ENCODE data around the gene PCDH19.

PCDH19 gene

DNA sequence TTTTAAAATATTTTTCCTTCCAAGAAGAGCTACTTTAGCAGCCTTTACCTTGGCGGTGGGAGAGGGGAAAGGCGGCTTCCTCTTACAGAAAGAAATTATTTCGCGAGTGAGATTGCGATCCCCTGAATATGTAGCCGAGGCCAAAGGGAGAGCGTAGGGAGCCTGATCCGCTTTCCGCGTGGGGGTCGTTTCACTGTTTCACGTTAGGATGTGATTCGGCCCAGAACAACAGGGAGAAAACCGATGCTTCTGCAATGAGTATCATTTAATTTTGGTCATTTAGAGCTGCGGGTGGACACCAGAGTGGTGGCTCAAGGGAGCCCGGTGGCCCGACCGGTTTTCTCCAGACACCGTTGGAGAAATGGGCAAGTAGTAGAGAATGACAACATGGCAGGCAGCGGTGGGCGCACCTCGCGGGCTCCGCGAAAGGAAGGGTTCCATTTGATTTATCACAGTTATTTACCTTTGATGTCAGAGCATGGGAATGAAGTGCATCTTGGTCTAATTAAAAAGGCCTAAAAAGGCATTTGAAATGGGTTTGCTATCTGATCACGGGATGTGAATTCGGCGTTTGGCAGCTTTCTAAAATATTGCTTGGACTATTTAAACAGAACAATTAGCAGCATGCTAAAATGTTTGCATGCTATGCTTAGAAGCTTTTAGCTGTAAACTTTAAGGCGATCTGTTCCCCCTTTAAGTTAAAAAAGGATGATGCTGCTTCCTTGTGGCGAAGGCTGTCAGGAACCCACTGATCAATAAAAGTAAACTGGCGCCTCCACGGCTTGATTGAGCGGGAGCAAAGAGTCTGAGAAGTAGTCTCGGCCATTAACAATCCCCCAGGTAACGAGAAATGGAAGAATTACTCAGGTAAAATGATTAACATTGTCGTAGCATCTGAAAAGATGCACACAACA lies 2.0 kb upstream of the PCDH19 start:
- TF ChIP-seq CSDC2 (CRISPR knock-in tag; IDR thresholded peaks at IDR 0.05), result no peak
- no peak for TF ChIP-seq GLIS3 (CRISPR knock-in tag; IDR thresholded peaks at IDR 0.05)
- TF ChIP-seq OSR1 (CRISPR knock-in tag; IDR thresholded peaks at IDR 0.05), result no peak
- TF ChIP-seq ZNF70 (CRISPR knock-in tag; IDR thresholded peaks at IDR 0.05), result no peak
- TF ChIP-seq ISL1 (CRISPR knock-in tag; IDR thresholded peaks at IDR 0.05), result no peak
- ATAC-seq, result no peak

DNA sequence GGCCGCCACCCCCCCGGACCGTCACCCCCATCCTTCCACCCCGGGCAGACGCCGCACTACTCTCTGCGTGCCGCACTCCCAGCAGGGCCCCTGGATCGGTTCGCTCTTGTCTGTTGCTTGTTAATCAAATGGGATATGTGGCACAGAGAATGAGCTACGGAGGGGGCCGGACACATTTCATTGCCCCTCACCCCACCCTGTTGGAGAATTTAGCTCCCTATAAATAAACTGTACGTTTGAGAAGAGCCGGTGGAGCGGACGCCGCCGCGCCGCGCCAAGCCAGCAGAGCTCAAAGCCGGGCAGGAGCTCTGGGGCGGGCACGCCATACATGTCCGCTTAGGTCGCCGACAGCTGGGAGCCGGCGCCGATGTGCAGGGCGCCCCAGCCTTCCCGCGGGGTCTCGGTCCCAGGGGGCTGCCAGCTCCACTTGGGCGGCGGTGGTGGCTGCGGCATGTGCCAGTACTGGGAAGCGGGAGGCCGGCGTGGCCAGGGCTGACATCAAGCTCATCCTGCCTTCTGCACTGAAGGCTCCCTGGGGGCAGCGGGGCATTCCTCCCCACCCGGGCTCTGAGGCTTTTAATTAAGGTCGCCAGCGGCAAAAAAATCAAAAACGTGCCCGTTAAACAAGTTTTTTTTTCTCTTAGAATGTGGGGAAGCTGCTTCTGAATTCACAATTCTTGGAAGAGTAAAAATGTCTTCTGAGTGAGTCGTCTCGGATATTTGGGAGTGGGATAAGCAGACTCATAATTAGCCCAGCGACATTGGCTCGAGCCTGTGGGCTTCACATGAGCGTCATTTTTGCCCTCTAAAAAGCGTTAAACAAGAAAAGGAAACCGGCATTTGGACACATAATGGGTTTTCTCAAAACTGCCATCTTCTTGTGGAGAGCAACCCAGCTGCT lies 1.1 kb upstream of the PCDH19 start:
- TF ChIP-seq ARNTL (CRISPR knock-in tag; IDR thresholded peaks at IDR 0.05; ENCODE audit: borderline replicate concordance, low read depth), result no peak
- TF ChIP-seq TOX (CRISPR knock-in tag; IDR thresholded peaks at IDR 0.05; ENCODE audit: borderline replicate concordance), result no peak
- TF ChIP-seq RARB (CRISPR knock-in tag; IDR thresholded peaks at IDR 0.05), result no peak
- no peak for TF ChIP-seq ZFP3 (CRISPR knock-in tag; IDR thresholded peaks at IDR 0.05)
- TF ChIP-seq CSDC2 (CRISPR knock-in tag; IDR thresholded peaks at IDR 0.05), result no peak
- no peak for TF ChIP-seq ZC3H10 (CRISPR knock-in tag; IDR thresholded peaks at IDR 0.05)
- no peak for TF ChIP-seq ESRRG (CRISPR knock-in tag; IDR thresholded peaks at IDR 0.05)
- TF ChIP-seq, protein P1, sequence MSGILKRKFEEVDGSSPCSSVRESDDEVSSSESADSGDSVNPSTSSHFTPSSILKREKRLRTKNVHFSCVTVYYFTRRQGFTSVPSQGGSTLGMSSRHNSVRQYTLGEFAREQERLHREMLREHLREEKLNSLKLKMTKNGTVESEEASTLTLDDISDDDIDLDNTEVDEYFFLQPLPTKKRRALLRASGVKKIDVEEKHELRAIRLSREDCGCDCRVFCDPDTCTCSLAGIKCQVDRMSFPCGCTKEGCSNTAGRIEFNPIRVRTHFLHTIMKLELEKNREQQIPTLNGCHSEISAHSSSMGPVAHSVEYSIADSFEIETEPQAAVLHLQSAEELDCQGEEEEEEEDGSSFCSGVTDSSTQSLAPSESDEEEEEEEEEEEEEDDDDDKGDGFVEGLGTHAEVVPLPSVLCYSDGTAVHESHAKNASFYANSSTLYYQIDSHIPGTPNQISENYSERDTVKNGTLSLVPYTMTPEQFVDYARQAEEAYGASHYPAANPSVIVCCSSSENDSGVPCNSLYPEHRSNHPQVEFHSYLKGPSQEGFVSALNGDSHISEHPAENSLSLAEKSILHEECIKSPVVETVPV (CRISPR knock-in tag; IDR thresholded peaks at IDR 0.05), result no peak
- no peak for TF ChIP-seq ZNF8 (CRISPR knock-in tag; IDR thresholded peaks at IDR 0.05)
- TF ChIP-seq ZNF565 (CRISPR knock-in tag; conservative IDR thresholded peaks at IDR 0.05; ENCODE audit: low read depth), result no peak
- no peak for TF ChIP-seq TCF4 (CRISPR knock-in tag; IDR thresholded peaks at IDR 0.05; ENCODE audit: borderline replicate concordance)
- TF ChIP-seq, protein P2, sequence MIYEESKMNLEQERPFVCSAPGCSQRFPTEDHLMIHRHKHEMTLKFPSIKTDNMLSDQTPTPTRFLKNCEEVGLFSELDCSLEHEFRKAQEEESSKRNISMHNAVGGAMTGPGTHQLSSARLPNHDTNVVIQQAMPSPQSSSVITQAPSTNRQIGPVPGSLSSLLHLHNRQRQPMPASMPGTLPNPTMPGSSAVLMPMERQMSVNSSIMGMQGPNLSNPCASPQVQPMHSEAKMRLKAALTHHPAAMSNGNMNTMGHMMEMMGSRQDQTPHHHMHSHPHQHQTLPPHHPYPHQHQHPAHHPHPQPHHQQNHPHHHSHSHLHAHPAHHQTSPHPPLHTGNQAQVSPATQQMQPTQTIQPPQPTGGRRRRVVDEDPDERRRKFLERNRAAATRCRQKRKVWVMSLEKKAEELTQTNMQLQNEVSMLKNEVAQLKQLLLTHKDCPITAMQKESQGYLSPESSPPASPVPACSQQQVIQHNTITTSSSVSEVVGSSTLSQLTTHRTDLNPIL (CRISPR knock-in tag; IDR thresholded peaks at IDR 0.05; ENCODE audit: low read depth), result no peak
- no peak for TF ChIP-seq PPARA (CRISPR knock-in tag; IDR thresholded peaks at IDR 0.05; ENCODE audit: borderline replicate concordance)
- no peak for TF ChIP-seq ZFP30 (CRISPR knock-in tag; IDR thresholded peaks at IDR 0.05)
- TF ChIP-seq ISL1 (CRISPR knock-in tag; IDR thresholded peaks at IDR 0.05), result no peak
- TF ChIP-seq, protein P3, sequence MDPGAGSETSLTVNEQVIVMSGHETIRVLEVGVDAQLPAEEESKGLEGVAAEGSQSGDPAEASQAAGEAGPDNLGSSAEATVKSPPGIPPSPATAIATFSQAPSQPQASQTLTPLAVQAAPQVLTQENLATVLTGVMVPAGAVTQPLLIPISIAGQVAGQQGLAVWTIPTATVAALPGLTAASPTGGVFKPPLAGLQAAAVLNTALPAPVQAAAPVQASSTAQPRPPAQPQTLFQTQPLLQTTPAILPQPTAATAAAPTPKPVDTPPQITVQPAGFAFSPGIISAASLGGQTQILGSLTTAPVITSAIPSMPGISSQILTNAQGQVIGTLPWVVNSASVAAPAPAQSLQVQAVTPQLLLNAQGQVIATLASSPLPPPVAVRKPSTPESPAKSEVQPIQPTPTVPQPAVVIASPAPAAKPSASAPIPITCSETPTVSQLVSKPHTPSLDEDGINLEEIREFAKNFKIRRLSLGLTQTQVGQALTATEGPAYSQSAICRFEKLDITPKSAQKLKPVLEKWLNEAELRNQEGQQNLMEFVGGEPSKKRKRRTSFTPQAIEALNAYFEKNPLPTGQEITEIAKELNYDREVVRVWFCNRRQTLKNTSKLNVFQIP (CRISPR knock-in tag; IDR thresholded peaks at IDR 0.05; ENCODE audit: borderline replicate concordance, low read depth), result no peak
- TF ChIP-seq, protein P4, sequence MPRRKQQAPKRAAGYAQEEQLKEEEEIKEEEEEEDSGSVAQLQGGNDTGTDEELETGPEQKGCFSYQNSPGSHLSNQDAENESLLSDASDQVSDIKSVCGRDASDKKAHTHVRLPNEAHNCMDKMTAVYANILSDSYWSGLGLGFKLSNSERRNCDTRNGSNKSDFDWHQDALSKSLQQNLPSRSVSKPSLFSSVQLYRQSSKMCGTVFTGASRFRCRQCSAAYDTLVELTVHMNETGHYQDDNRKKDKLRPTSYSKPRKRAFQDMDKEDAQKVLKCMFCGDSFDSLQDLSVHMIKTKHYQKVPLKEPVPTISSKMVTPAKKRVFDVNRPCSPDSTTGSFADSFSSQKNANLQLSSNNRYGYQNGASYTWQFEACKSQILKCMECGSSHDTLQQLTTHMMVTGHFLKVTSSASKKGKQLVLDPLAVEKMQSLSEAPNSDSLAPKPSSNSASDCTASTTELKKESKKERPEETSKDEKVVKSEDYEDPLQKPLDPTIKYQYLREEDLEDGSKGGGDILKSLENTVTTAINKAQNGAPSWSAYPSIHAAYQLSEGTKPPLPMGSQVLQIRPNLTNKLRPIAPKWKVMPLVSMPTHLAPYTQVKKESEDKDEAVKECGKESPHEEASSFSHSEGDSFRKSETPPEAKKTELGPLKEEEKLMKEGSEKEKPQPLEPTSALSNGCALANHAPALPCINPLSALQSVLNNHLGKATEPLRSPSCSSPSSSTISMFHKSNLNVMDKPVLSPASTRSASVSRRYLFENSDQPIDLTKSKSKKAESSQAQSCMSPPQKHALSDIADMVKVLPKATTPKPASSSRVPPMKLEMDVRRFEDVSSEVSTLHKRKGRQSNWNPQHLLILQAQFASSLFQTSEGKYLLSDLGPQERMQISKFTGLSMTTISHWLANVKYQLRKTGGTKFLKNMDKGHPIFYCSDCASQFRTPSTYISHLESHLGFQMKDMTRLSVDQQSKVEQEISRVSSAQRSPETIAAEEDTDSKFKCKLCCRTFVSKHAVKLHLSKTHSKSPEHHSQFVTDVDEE (CRISPR knock-in tag; IDR thresholded peaks at IDR 0.05), result no peak
- no peak for TF ChIP-seq ZNF70 (CRISPR knock-in tag; IDR thresholded peaks at IDR 0.05)
- ATAC-seq, result no peak
